HepG2 (cell line): ENCODE measurements around the gene IL36A. TPM values are rescaled to one million over a fixed set of nuclear protein-coding genes. Genes with fewer than 3 reads are reported as not detected.

Experiments used
- ATAC-seq: fragments of 200-7000 bp; cut with Tn5 transposase; 3 replicates; pipeline ENCODE4 v1.9.1; 2020; ENCODE audit warnings: mild to moderate bottlenecking, moderate library complexity
- BruUV-seq: library from RNA; stranded (reverse); fragments of 400-500 nt; replicated peaks from 2 replicates; lab custom pipeline; 2021; lab: Mats Ljungman, UMichigan
- CTCF ChIA-PET: fragments of 300-600 bp; formaldehyde crosslinking; extraction: SDS; loops from one replicate; lab custom pipeline; 2021; ENCODE audit warnings: low total read pairs, inconsistent platforms, low intra/inter-chr PET ratio; lab: Yijun Ruan, JAX
- POLR2A ChIA-PET: fragments of 350-600 bp; sonication (Branson Sonifier 250); formaldehyde crosslinking; loops from one replicate; lab custom pipeline; 2020; ENCODE audit warnings: antibody characterized with exemption, inconsistent platforms; lab: Yijun Ruan, JAX
- DNase-seq: peaks from one replicate; pipeline ENCODE4 v3.0.0-alpha.2; 2015; ENCODE audit warnings: low spot score
- FAIRE-seq: peaks from 3 replicates; lab custom pipeline; 2011; peaks lifted over from hg19 to GRCh38; lab: Jason Lieb, UNC
- H2AFZ ChIP-seq: one replicate; pipeline ENCODE4 v1.6.1; 2011; ENCODE audit warnings: low read length, inconsistent platforms
- H3K27ac ChIP-seq: fragments of 300-600 bp; 3 replicates; pipeline ENCODE4 v1.8.0; 2011; ENCODE audit warnings: mixed run types, mild to moderate bottlenecking, mixed read lengths, low read length, inconsistent platforms; ENCODE audit not compliant: insufficient read depth; ENCODE audit errors: extremely low read length
- H3K27me3 ChIP-seq, 2 experiments: fragments of 200-600 bp in 1 of 2; 2 replicates in 1 of 2; 3 replicates in 1 of 2; pipeline versions ENCODE4 v1.6.0 to v1.8.0; 2011; ENCODE audit warnings: low read length in 2 of 2, mild to moderate bottlenecking in 2 of 2, moderate library complexity in 2 of 2, inconsistent platforms in 1 of 2; ENCODE audit not compliant: insufficient read depth in 2 of 2, control insufficient read depth in 1 of 2
- H3K36me3 ChIP-seq, 2 experiments: fragments of 200-600 bp in 1 of 2; replicated peaks in 1 of 2; 2 replicates in 1 of 2; 3 replicates in 1 of 2; pipeline versions ENCODE4 v1.5.1 to v1.8.0; 2011; ENCODE audit warnings: low read length in 2 of 2, inconsistent platforms in 1 of 2; ENCODE audit not compliant: insufficient read depth in 2 of 2, control insufficient read depth in 1 of 2
- H3K4me1 ChIP-seq: 2 replicates; pipeline ENCODE4 v1.5.1; 2012; ENCODE audit warnings: low read length, inconsistent platforms; ENCODE audit not compliant: insufficient read depth
- H3K4me2 ChIP-seq: 2 replicates; pipeline ENCODE4 v1.6.0; 2011; ENCODE audit warnings: low read depth, low read length, inconsistent platforms
- H3K4me3 ChIP-seq, 3 experiments: fragments of 200-600 bp in 1 of 3; sonication (generic), shearing (Covaris generic) in 1 of 3; replicated peaks in 1 of 3; 2 replicates each; pipeline ENCODE4 v1.5.1; 2011 to 2016; ENCODE audit warnings: low read length in 3 of 3, inconsistent platforms in 2 of 3, low read depth in 2 of 3, mild to moderate bottlenecking in 2 of 3, control low read depth in 1 of 3, mixed read lengths in 1 of 3; ENCODE audit not compliant: insufficient read depth in 1 of 3
- H3K79me2 ChIP-seq: one replicate; pipeline ENCODE4 v1.6.1; 2011; ENCODE audit warnings: low read length, inconsistent platforms; ENCODE audit not compliant: insufficient read depth
- H3K9ac ChIP-seq: 2 replicates; pipeline ENCODE4 v1.6.0; 2011; ENCODE audit warnings: mild to moderate bottlenecking, low read depth, low read length, inconsistent platforms; ENCODE audit not compliant: insufficient read depth
- H3K9me3 ChIP-seq: 2 replicates; pipeline ENCODE4 v1.5.1; 2012; ENCODE audit warnings: mild to moderate bottlenecking, low read length
- H4K20me1 ChIP-seq: 2 replicates; pipeline ENCODE4 v1.6.0; 2011; ENCODE audit warnings: inconsistent platforms, mild to moderate bottlenecking, low read length, moderate library complexity; ENCODE audit not compliant: insufficient read depth
- ASH2L ChIP-seq: fragments of 300-600, 200-600 bp; sonication (generic); IDR thresholded peaks from 2 replicates; pipeline ENCODE4 v1.7.0; 2017; ENCODE audit warnings: low read depth, mild to moderate bottlenecking, moderate library complexity, mixed read lengths, low read length; ENCODE audit not compliant: insufficient read length
- CHCHD3 ChIP-seq: sonication (generic); formaldehyde crosslinking; IDR thresholded peaks from 2 replicates; pipeline ENCODE4 v1.8.0; 2022; ENCODE audit warnings: mild to moderate bottlenecking, missing genetic modification reagents, moderate library complexity
- ETV6 ChIP-seq: sonication (generic); formaldehyde crosslinking; conservative IDR thresholded peaks from 2 replicates; pipeline ENCODE4 v1.4.0; 2020; ENCODE audit warnings: missing genetic modification reagents
- HOXA7 ChIP-seq: sonication (generic); formaldehyde crosslinking; IDR thresholded peaks from 2 replicates; pipeline ENCODE4 v1.8.1; 2022; ENCODE audit warnings: mild to moderate bottlenecking, missing genetic modification reagents, moderate library complexity
- ISX ChIP-seq: sonication (generic); formaldehyde crosslinking; conservative IDR thresholded peaks from 2 replicates; pipeline ENCODE4 v1.5.0; 2020; ENCODE audit warnings: missing genetic modification reagents
- NFATC3 ChIP-seq: sonication (generic); formaldehyde crosslinking; IDR thresholded peaks from 2 replicates; pipeline ENCODE4 v1.5.1; 2020; ENCODE audit warnings: mild to moderate bottlenecking, missing genetic modification reagents
- NFIC ChIP-seq: IDR thresholded peaks from 2 replicates; pipeline ENCODE4 v1.6.1; 2012; ENCODE audit warnings: mild to moderate bottlenecking, low read length, inconsistent platforms
- NR2F1 ChIP-seq, 2 experiments: fragments of 450-650 bp in 1 of 2; formaldehyde crosslinking in 1 of 2; IDR thresholded peaks; 2 replicates each; pipeline versions ENCODE4 v1.5.0 to v1.6.1; 2016 to 2020; ENCODE audit warnings: mild to moderate bottlenecking in 1 of 2, missing compliant biosample characterization in 1 of 2, missing genetic modification reagents in 1 of 2, moderate library complexity in 1 of 2
- RNF2 ChIP-seq: fragments of 450-650 bp; conservative IDR thresholded peaks from 2 replicates; pipeline ENCODE4 v1.6.1; 2016; ENCODE audit warnings: low read depth
- TBX2 ChIP-seq: sonication (generic); formaldehyde crosslinking; IDR thresholded peaks from 2 replicates; pipeline ENCODE4 v1.5.0; 2020; ENCODE audit warnings: missing genetic modification reagents, mild to moderate bottlenecking, borderline replicate concordance
- ZNF292 ChIP-seq: sonication (generic); formaldehyde crosslinking; IDR thresholded peaks from 2 replicates; pipeline ENCODE4 v1.8.1; 2022; ENCODE audit warnings: mild to moderate bottlenecking, low read depth, missing genetic modification reagents, borderline replicate concordance
- ZNF788 ChIP-seq: sonication (generic); formaldehyde crosslinking; IDR thresholded peaks from 2 replicates; pipeline ENCODE4 v1.5.0; 2020; ENCODE audit warnings: mild to moderate bottlenecking, missing genetic modification reagents, borderline replicate concordance
- ZSCAN9 ChIP-seq: IDR thresholded peaks from 2 replicates; pipeline ENCODE4 v1.6.1; 2016; ENCODE audit warnings: borderline replicate concordance
- WGBS: methylation state at CpG from one replicate; pipeline ENCODE4 v1.1.6; 2017; ENCODE audit warnings: low lambda C conversion rate; 5-methylcytosine and 5-hydroxymethylcytosine counted together
- in situ Hi-C: cut with HindIII; loops from 2 replicates; pipeline ENCODE4 v1.10.0; 2017; ENCODE audit warnings: low pct_unique_long_range_greater_than_20kb; ENCODE audit not compliant: extremely low pct_ligation_motif_present
- intact Hi-C: fragments of 100-400 bp; cut with micrococcal nuclease; formaldehyde crosslinking; loops from one replicate; pipeline ENCODE4 v1.10.0; 2022; ENCODE audit not compliant: unreplicated experiment
- polyA plus RNA-seq, 8 experiments: library from polyadenylated mRNA; depleted of rRNA in 3 of 8; stranded (reverse) in 7 of 8; unstranded in 1 of 8; fragments of >200 nt; fragmentation: Illumina TruSeq in 4 of 8; extraction: Trizol in 4 of 8; gene quantifications; 2 replicates each; pipeline versions ENCODE4 v1.2.1 to v1.2.3, GENCODE V29; 2011 to 2016; ENCODE audit warnings: low read depth in 4 of 8, missing spikeins in 1 of 8, mixed read lengths in 1 of 8; ENCODE audit not compliant: insufficient read depth in 1 of 8
- total RNA-seq, 5 experiments: library from RNA; depleted of rRNA; stranded (reverse); fragments of >200 nt; fragmentation: Illumina TruSeq; extraction: Trizol; gene quantifications; 2 replicates each; pipeline ENCODE4 v1.2.3, GENCODE V29; 2016; ENCODE audit warnings: low read depth in 1 of 5
- TF ChIP-seq, protein P1 (sequence below): sonication (generic); formaldehyde crosslinking; IDR thresholded peaks from 2 replicates; pipeline ENCODE4 v1.8.1; 2022; ENCODE audit warnings: mild to moderate bottlenecking, missing genetic modification reagents
- TF ChIP-seq, protein P2 (sequence below): sonication (generic); formaldehyde crosslinking; IDR thresholded peaks from 2 replicates; pipeline ENCODE4 v1.4.0; 2020; ENCODE audit warnings: mild to moderate bottlenecking, missing genetic modification reagents

The IL36A gene
- total and polyA plus RNA-seq, 2 of the 13 experiments (the other 11 are each of a cell fraction or from before 2014, with no cell fraction given): not detected

- no peaks in the 10 kb centered on the region for H4K20me1 ChIP-seq
- no peaks in the 10 kb centered on the region for H3K79me2 ChIP-seq
- H3K27ac ChIP-seq: no peak overlapping the region
- in situ Hi-C loops: no loop called here
- H3K9ac ChIP-seq: no peak overlapping the region
- DNase-seq (no peak), FAIRE-seq (no peak), ATAC-seq (no peak)
- ChIA-PET POLR2A (no interaction called here), CTCF (no interaction called here)
- WGBS: 76% methylated on average over 2 of the region's 2 CpGs
- H3K36me3 ChIP-seq: no peaks in the 10 kb centered on the region
- no peak overlapping the region for H3K4me2 ChIP-seq
- peaks cover 14% of the 10 kb centered on the region for H3K4me1 ChIP-seq
- H2AFZ ChIP-seq: no peak overlapping the region
- peaks cover 2% of the 10 kb centered on the region for H3K9me3 ChIP-seq
- TF ChIP-seq NR2F1 (CRISPR knock-in tag; IDR thresholded peaks at IDR 0.05) (no peak), CHCHD3 (CRISPR knock-in tag) (no peak), NFATC3 (CRISPR knock-in tag) (no peak), ASH2L (no peak), ZSCAN9 (no peak), ETV6 (CRISPR knock-in tag) (no peak), RNF2 (no peak), ZNF788 (CRISPR knock-in tag) (no peak), NFIC (no peak), ZNF292 (CRISPR knock-in tag) (no peak), ISX (no peak), HOXA7 (CRISPR knock-in tag) (no peak), TBX2 (CRISPR knock-in tag) (no peak)
- TF ChIP-seq, protein P1, sequence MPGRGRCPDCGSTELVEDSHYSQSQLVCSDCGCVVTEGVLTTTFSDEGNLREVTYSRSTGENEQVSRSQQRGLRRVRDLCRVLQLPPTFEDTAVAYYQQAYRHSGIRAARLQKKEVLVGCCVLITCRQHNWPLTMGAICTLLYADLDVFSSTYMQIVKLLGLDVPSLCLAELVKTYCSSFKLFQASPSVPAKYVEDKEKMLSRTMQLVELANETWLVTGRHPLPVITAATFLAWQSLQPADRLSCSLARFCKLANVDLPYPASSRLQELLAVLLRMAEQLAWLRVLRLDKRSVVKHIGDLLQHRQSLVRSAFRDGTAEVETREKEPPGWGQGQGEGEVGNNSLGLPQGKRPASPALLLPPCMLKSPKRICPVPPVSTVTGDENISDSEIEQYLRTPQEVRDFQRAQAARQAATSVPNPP (CRISPR knock-in tag): no peak
- TF ChIP-seq, protein P2, sequence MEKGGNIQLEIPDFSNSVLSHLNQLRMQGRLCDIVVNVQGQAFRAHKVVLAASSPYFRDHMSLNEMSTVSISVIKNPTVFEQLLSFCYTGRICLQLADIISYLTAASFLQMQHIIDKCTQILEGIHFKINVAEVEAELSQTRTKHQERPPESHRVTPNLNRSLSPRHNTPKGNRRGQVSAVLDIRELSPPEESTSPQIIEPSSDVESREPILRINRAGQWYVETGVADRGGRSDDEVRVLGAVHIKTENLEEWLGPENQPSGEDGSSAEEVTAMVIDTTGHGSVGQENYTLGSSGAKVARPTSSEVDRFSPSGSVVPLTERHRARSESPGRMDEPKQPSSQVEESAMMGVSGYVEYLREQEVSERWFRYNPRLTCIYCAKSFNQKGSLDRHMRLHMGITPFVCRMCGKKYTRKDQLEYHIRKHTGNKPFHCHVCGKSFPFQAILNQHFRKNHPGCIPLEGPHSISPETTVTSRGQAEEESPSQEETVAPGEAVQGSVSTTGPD (CRISPR knock-in tag): no peak
- no peaks in the 10 kb centered on the region; a peak in 1 of 5 replicates for H3K27me3 ChIP-seq
- BruUV-seq: no TSS peak
- intact Hi-C loops: no loop called here
- no peak overlapping the region for H3K4me3 ChIP-seq
Measured at GRCh38 chr2:112994648-112995047, 10.6 kb upstream of the IL36A start.
